Caco-2 (cell line): ENCODE data around the gene LYPLAL1. TPM values are rescaled to one million over a fixed set of nuclear protein-coding genes. Genes with fewer than 3 reads are reported as not detected.

Experiments
- BruUV-seq: library from RNA; stranded (reverse); fragments of 400-500 nt; replicated peaks from 2 replicates; lab custom pipeline; 2021; lab: Mats Ljungman, UMichigan
- CTCF ChIA-PET: fragments of 300-600 bp; sonication (Branson Sonifier 250); formaldehyde crosslinking; loops from one replicate; lab custom pipeline; 2022; ENCODE audit warnings: antibody characterized with exemption; lab: Charles Lee
- POLR2A ChIA-PET: fragments of 300-600 bp; sonication (Branson Sonifier 250); formaldehyde crosslinking; loops from one replicate; lab custom pipeline; 2022; ENCODE audit warnings: antibody characterized with exemption; lab: Charles Lee
- DNase-seq, 2 experiments: peaks; one replicate each; pipeline versions ENCODE4 v3.0.0 to v3.0.0-alpha.2; 2020 to 2022
- H3K27me3 ChIP-seq: replicated peaks from 2 replicates; pipeline ENCODE4 v1.6.0; 2011; ENCODE audit warnings: low read length; ENCODE audit not compliant: control insufficient read depth, insufficient read depth
- H3K36me3 ChIP-seq: 2 replicates; pipeline ENCODE4 v1.5.1; 2011; ENCODE audit warnings: low read length; ENCODE audit not compliant: control insufficient read depth, insufficient read depth
- H3K4me1 ChIP-seq: fragments of 250-450 bp; sonication (Bioruptor Pico); 2 replicates; pipeline ENCODE4 v1.5.1; 2020; ENCODE audit warnings: mild to moderate bottlenecking
- H3K4me3 ChIP-seq: 2 replicates; pipeline ENCODE4 v1.5.1; 2011; ENCODE audit warnings: low read depth, mild to moderate bottlenecking, control low read depth, low read length
- H3K9me3 ChIP-seq: fragments of 250-450 bp; sonication (Bioruptor Pico); 2 replicates; pipeline ENCODE4 v1.5.1; 2020; ENCODE audit warnings: mild to moderate bottlenecking, moderate library complexity
- H3K27ac Mint-ChIP-seq: one replicate; pipeline ENCODE4 v1.8.0; 2022; ENCODE audit warnings: mixed read lengths; ENCODE audit not compliant: unreplicated experiment
- H3K27me3 Mint-ChIP-seq: one replicate; pipeline ENCODE4 v1.8.0; 2022; ENCODE audit warnings: mixed read lengths; ENCODE audit not compliant: insufficient read depth, unreplicated experiment
- H3K36me3 Mint-ChIP-seq: one replicate; pipeline ENCODE4 v1.8.0; 2022; ENCODE audit warnings: mild to moderate bottlenecking, mixed read lengths; ENCODE audit not compliant: insufficient read depth, unreplicated experiment
- H3K4me1 Mint-ChIP-seq: one replicate; pipeline ENCODE4 v1.8.0; 2022; ENCODE audit warnings: low read depth, mixed read lengths; ENCODE audit not compliant: unreplicated experiment
- H3K4me3 Mint-ChIP-seq: one replicate; pipeline ENCODE4 v1.8.0; 2022; ENCODE audit warnings: mild to moderate bottlenecking, moderate library complexity, mixed read lengths; ENCODE audit not compliant: unreplicated experiment
- H3K9me3 Mint-ChIP-seq: one replicate; pipeline ENCODE4 v1.8.0; 2022; ENCODE audit warnings: mixed read lengths; ENCODE audit not compliant: unreplicated experiment
- intact Hi-C: fragments of 100-400 bp; cut with micrococcal nuclease; formaldehyde crosslinking; loops from one replicate; pipeline ENCODE4 v1.10.0; 2022; ENCODE audit not compliant: unreplicated experiment
- total RNA-seq: library from RNA; stranded (reverse); gene quantifications from 2 replicates; pipeline ENCODE4 v1.2.3, GENCODE V29; 2022
- TF ChIP-seq, protein P1 (sequence below), 2 experiments: fragments of 200-600 bp in 1 of 2; IDR thresholded peaks; 1 replicate in 1 of 2; 2 replicates in 1 of 2; pipeline versions ENCODE4 v1.5.1 to v1.8.0; 2011 to 2022; ENCODE audit warnings: antibody characterized with exemption in 1 of 2, control low read depth in 1 of 2, inconsistent platforms in 1 of 2, low read depth in 1 of 2, low read length in 1 of 2, mild to moderate bottlenecking in 1 of 2, moderate library complexity in 1 of 2; ENCODE audit not compliant: insufficient read depth in 1 of 2, severe bottlenecking in 1 of 2, unreplicated experiment in 1 of 2

LYPLAL1 gene
- total RNA-seq, 1 experiment from 2014 or later: 20.4 TPM

DNA sequence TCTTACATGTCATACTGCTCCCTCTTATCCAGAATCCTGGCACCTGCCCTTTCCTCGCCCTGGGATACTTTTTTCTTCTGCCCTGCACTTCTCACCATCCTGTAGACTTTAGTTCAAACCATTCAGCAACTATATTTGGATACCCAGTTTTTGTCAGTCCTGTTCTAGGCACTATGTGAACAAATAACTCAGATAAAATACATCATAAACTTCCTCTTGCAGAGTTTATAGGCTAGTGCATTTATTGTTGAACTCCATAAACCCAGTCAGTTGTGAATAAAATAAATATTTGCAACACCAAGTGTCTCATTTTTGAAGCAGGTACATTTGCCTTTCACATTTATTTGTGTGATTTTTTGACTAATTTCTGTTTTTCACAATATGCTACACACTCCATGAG, 4.3 kb downstream of the LYPLAL1 start:
- BruUV-seq: no TSS peak

DNA sequence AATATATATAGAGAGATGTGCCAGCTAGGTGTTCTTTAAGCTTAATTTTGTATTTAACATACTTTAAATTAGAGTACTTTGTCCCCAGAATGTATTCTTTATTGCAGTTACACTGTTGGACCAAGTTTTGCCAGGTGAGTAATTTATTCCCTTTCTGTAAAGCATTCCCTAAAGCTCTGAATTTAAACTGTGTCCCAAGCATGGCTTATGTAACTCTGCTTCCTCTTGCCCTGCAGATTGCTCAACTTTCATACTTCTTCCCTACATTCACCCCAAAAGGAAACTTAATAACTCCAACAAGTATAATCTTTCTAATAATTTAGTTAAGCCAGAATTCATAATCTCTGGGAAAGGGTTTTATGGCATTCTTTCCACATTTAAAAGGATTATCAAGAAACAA, 5.6 kb downstream of the LYPLAL1 start:
- Histone ChIP-seq H3K4me3 (no peak overlapping the region), H3K27me3 (no peaks in the 10 kb centered on the region), H3K4me1 (0 out of 2 replicates have a peak, but pooled peaks cover 4% of the 10 kb centered on the region), H3K9me3 (no peaks in the 10 kb centered on the region), H3K36me3 (no peaks in the 10 kb centered on the region; the same call in 1 of the 2 replicates)
- H3K36me3 Mint-ChIP-seq: peaks cover 6% of the 10 kb centered on the region
- no TSS peak for BruUV-seq
- H3K4me3 Mint-ChIP-seq: no peak overlapping the region
- CTCF ChIA-PET: no interaction called here
- no peak for DNase-seq
- POLR2A ChIA-PET: no interaction called here
- H3K4me1 Mint-ChIP-seq: peaks cover 21% of the 10 kb centered on the region
- H3K9me3 Mint-ChIP-seq: no peaks in the 10 kb centered on the region
- intact Hi-C loops: loop anchor here (10.0 kb wide), 2 partner anchors 136 to 206 kb away; no protein-coding TSS in a partner anchor
- TF ChIP-seq, protein P1, sequence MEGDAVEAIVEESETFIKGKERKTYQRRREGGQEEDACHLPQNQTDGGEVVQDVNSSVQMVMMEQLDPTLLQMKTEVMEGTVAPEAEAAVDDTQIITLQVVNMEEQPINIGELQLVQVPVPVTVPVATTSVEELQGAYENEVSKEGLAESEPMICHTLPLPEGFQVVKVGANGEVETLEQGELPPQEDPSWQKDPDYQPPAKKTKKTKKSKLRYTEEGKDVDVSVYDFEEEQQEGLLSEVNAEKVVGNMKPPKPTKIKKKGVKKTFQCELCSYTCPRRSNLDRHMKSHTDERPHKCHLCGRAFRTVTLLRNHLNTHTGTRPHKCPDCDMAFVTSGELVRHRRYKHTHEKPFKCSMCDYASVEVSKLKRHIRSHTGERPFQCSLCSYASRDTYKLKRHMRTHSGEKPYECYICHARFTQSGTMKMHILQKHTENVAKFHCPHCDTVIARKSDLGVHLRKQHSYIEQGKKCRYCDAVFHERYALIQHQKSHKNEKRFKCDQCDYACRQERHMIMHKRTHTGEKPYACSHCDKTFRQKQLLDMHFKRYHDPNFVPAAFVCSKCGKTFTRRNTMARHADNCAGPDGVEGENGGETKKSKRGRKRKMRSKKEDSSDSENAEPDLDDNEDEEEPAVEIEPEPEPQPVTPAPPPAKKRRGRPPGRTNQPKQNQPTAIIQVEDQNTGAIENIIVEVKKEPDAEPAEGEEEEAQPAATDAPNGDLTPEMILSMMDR (IDR thresholded peaks at IDR 0.05; ENCODE audit: insufficient read depth in 1 of 2, low read depth in 1 of 2, low read length in 1 of 2, severe bottlenecking in 1 of 2, unreplicated experiment in 1 of 2): no peak
- H3K27ac Mint-ChIP-seq: no peak overlapping the region
- no peaks in the 10 kb centered on the region for H3K27me3 Mint-ChIP-seq

More for the DNA sequence above, 4.3 kb downstream of the LYPLAL1 start:
- no peaks in the 10 kb centered on the region; the same call in 1 of the 2 replicates for H3K36me3 ChIP-seq
- DNase-seq: no peak
- no peak overlapping the region for H3K4me3 ChIP-seq
- POLR2A ChIA-PET: no interaction called here
- no peaks in the 10 kb centered on the region for H3K27me3 ChIP-seq
- TF ChIP-seq, protein P1 (IDR thresholded peaks at IDR 0.05; ENCODE audit: insufficient read depth in 1 of 2, low read depth in 1 of 2, low read length in 1 of 2, severe bottlenecking in 1 of 2, unreplicated experiment in 1 of 2): no peak
- peaks cover 23% of the 10 kb centered on the region for H3K4me1 Mint-ChIP-seq
- H3K4me3 Mint-ChIP-seq: no peak overlapping the region
- intact Hi-C loops: loop anchor here (10.0 kb wide), 2 partner anchors 137 to 207 kb away; no protein-coding TSS in a partner anchor
- H3K27ac Mint-ChIP-seq: no peak overlapping the region
- H3K27me3 Mint-ChIP-seq: no peaks in the 10 kb centered on the region
- CTCF ChIA-PET: no interaction called here
- no peaks in the 10 kb centered on the region for H3K9me3 Mint-ChIP-seq
- H3K36me3 Mint-ChIP-seq: peaks cover 12% of the 10 kb centered on the region
- no peaks in the 10 kb centered on the region for H3K9me3 ChIP-seq
- H3K4me1 ChIP-seq: 0 out of 2 replicates have a peak, but pooled peaks cover 4% of the 10 kb centered on the region

DNA sequence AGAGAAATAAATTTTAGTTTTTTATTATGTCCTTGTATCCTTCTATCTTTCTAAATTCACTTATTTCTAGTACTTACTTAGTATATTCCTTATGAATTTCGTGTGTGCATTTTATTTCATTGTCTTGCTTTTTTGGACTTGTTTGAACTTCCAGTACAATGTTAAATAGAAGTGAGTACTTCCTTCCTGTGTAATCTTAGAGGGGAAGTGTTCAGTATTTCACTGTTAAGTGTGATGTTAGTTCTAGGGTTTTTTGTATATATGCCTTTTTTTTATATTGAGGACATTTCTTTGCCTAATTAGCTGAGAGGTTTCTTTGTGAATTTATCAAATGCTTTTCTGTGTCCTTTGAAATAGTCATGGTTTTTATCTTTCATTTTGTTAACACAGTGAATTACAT, 10.7 kb downstream of the LYPLAL1 start:
- ChIA-PET POLR2A (no interaction called here), CTCF (no interaction called here)
- Histone ChIP-seq H3K27me3 (no peaks in the 10 kb centered on the region), H3K9me3 (0 out of 2 replicates have a peak, but pooled peaks cover 4% of the 10 kb centered on the region), H3K4me1 (no peaks in the 10 kb centered on the region), H3K4me3 (no peak overlapping the region), H3K36me3 (no peaks in the 10 kb centered on the region; the same call in 1 of the 2 replicates)
- DNase-seq: no peak
- no peak overlapping the region for H3K27ac Mint-ChIP-seq
- TF ChIP-seq, protein P1 (IDR thresholded peaks at IDR 0.05; ENCODE audit: insufficient read depth in 1 of 2, low read depth in 1 of 2, low read length in 1 of 2, severe bottlenecking in 1 of 2, unreplicated experiment in 1 of 2): no peak
- H3K27me3 Mint-ChIP-seq: no peaks in the 10 kb centered on the region
- H3K9me3 Mint-ChIP-seq: no peaks in the 10 kb centered on the region
- BruUV-seq: no TSS peak
- H3K4me3 Mint-ChIP-seq: no peak overlapping the region
- intact Hi-C loops: no loop called here
- no peaks in the 10 kb centered on the region for H3K4me1 Mint-ChIP-seq
- peaks cover 6% of the 10 kb centered on the region for H3K36me3 Mint-ChIP-seq
